Naive B cell (primary cell): ENCODE data around the gene ZNFX1. TPM values are rescaled to one million over a fixed set of nuclear protein-coding genes. Genes with fewer than 3 reads are reported as not detected.

Experiments used
- ATAC-seq, 2 donors: fragments of 150-1000 bp; cut with Tn5 transposase; 2 replicates each; pipeline ENCODE4 v1.10.0; 2021; ENCODE audit warnings: low read depth in 2 of 2, mild to moderate bottlenecking in 2 of 2, moderate library complexity in 2 of 2
- DNase-seq: peaks from one replicate; pipeline ENCODE4 v3.0.0; 2022
- H3K27ac Mint-ChIP-seq, 6 donors: one replicate each; pipeline ENCODE4 v1.8.0; 2020 to 2022; ENCODE audit warnings: mild to moderate bottlenecking in 6 of 6, mixed read lengths in 6 of 6, moderate library complexity in 5 of 6, inconsistent platforms in 2 of 6
- H3K27me3 Mint-ChIP-seq, 3 donors: one replicate each; pipeline ENCODE4 v1.8.0; 2021 to 2022; ENCODE audit warnings: mixed read lengths in 3 of 3, mild to moderate bottlenecking in 1 of 3
- H3K36me3 Mint-ChIP-seq, 2 donors: one replicate each; pipeline ENCODE4 v1.8.0; 2020 to 2022; ENCODE audit warnings: mixed read lengths in 2 of 2, inconsistent platforms in 1 of 2, mild to moderate bottlenecking in 1 of 2
- H3K4me1 Mint-ChIP-seq, 3 donors: one replicate each; pipeline ENCODE4 v1.8.0; 2020 to 2022; ENCODE audit warnings: mixed read lengths in 3 of 3, inconsistent platforms in 1 of 3, mild to moderate bottlenecking in 1 of 3, moderate library complexity in 1 of 3
- H3K4me3 Mint-ChIP-seq, 8 donors: one replicate each; pipeline ENCODE4 v1.8.0; 2020 to 2022; ENCODE audit warnings: mild to moderate bottlenecking in 8 of 8, mixed read lengths in 8 of 8, moderate library complexity in 8 of 8, inconsistent platforms in 2 of 8
- H3K9me3 Mint-ChIP-seq, 7 donors: one replicate each; pipeline ENCODE4 v1.8.0; 2020 to 2022; ENCODE audit warnings: mixed read lengths in 7 of 7, mild to moderate bottlenecking in 5 of 7, inconsistent platforms in 2 of 7, moderate library complexity in 1 of 7
- polyA plus RNA-seq, 6 donors: library from polyadenylated mRNA; unstranded; fragments of 300-500 nt; fragmentation: Illumina TruSeq; gene quantifications; one replicate each; pipeline ENCODE4 v1.2.3, GENCODE V29; 2021; ENCODE audit warnings: low read depth in 6 of 6

The ZNFX1 gene
- polyA plus RNA-seq, 6 donors from 2014 or later = 18.2 to 41.8 (median 22.7) TPM

DNA sequence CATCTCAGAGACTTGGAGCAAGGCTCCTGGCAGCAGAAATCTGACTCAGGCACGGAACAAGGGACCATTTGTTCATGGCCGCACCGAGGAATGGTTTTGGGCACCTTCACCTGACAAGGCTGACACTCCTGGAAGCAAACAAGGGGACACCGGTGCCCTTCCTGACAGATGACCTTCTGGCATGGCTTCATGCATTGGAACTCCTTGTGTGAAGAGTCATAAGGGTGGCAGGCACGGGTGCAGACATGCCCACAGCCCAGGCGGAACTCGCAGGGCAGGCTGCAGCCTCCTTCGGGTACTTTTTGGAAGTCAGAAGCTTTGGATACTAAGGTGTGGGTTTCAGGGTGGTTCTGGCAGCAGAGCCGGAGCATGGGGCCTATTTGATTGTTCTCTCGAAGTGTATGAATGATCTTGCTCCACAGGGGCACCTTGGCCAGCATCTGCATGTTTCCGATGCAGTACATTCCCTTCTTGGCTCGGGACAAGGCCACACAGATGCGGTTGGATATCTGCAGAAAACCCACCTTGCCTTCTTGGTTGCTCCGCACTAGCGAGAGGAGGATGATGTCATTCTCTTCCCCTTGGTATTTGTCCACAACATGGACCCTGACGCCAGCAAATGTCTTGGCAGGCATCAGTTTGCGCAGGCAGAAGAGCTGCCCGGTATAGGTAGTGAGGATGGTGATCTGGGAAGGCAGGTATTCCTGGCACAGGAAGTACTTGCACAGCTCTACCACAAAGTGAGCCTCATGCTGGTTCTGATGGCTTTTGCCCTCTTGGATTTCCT lies 28.8 kb downstream of the ZNFX1 start:
- Mint-ChIP-seq H3K36me3 (peaks cover 10 to 33% of the 10 kb centered on the region in 2 donors), H3K9me3 (peaks cover 0 to 2% (median 0%) of the 10 kb centered on the region in 7 donors), H3K4me3 (no peak overlapping the region), H3K27ac (peak overlapping the region in 3 of 6 donors; percentile 15 to 94 (median 29)), H3K27me3 (no peaks in the 10 kb centered on the region), H3K4me1 (peaks cover 4 to 10% (median 9%) of the 10 kb centered on the region in 3 donors)
- ATAC-seq = no peak
- DNase-seq = no peak

GRCh38 chr20:49248301-49248700 lies 29.6 kb downstream of the ZNFX1 start:
- H3K27me3 Mint-ChIP-seq = no peaks in the 10 kb centered on the region
- ATAC-seq (no peak), DNase-seq (no peak)
- no peak overlapping the region for H3K4me3 Mint-ChIP-seq
- H3K4me1 Mint-ChIP-seq = peaks cover 4 to 10% (median 9%) of the 10 kb centered on the region in 3 donors
- H3K27ac Mint-ChIP-seq = peak overlapping the region in 2 of 6 donors; percentile 66 to 68
- H3K9me3 Mint-ChIP-seq = peaks cover 0 to 2% (median 0%) of the 10 kb centered on the region in 7 donors
- peaks cover 9 to 31% of the 10 kb centered on the region in 2 donors for H3K36me3 Mint-ChIP-seq

GRCh38 chr20:49247792-49248191 lies 30.1 kb downstream of the ZNFX1 start:
- Mint-ChIP-seq H3K27ac (peak overlapping the region in 4 of 6 donors; percentile 15 to 79 (median 67)), H3K4me3 (no peak overlapping the region), H3K27me3 (no peaks in the 10 kb centered on the region), H3K9me3 (peaks cover 0 to 2% (median 0%) of the 10 kb centered on the region in 7 donors), H3K4me1 (peaks cover 4 to 10% (median 9%) of the 10 kb centered on the region in 3 donors), H3K36me3 (peaks cover 4 to 26% of the 10 kb centered on the region in 2 donors)
- ATAC-seq = no peak
- DNase-seq = no peak

DNA sequence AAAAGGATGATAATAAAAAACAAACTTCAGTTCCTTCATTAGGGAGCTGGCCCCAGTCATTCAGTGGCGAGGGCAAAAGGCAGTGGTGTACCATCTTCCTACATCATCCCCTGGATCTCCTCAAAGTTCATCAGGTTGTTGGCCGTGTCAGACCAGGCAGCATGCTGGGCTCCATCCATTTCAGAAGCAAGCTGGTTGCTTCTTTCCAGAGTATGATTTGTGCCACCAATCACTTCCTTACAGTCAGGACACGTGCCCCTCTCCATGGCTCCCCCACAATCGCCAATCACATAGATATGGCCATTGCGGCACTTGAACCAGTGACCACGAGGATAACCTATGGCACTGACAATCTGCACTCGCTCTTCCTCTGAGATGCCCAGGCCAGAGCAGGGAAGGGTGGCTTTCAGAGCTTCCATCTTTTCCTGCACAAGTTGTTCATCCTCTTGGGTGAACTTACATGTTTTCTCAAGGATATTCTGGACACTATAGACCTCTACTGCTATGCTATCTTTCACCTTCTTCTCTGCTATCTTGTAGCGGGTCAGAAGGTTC lies 30.6 kb downstream of the ZNFX1 start:
- Mint-ChIP-seq H3K36me3 (peaks cover 0 to 22% of the 10 kb centered on the region in 2 donors), H3K4me3 (no peak overlapping the region), H3K27ac (peak overlapping the region in 5 of 6 donors; percentile 28 to 79 (median 57)), H3K9me3 (peaks cover 0 to 2% (median 0%) of the 10 kb centered on the region in 7 donors), H3K27me3 (no peaks in the 10 kb centered on the region), H3K4me1 (peaks cover 4 to 10% (median 9%) of the 10 kb centered on the region in 3 donors)
- DNase-seq (no peak), ATAC-seq (no peak)

GRCh38 chr20:49245921-49246740 lies 31.7 kb downstream of the ZNFX1 start:
- Mint-ChIP-seq H3K4me1 (peaks cover 4 to 10% (median 9%) of the 10 kb centered on the region in 3 donors), H3K9me3 (peaks cover 0 to under 1% (median 0%) of the 10 kb centered on the region in 7 donors), H3K27ac (peak overlapping the region in 4 of 6 donors; percentile 43 to 87 (median 68)), H3K4me3 (peak overlapping the region in 1 of 8 donors; percentile 33), H3K27me3 (no peaks in the 10 kb centered on the region), H3K36me3 (peaks cover 0 to 18% of the 10 kb centered on the region in 2 donors)
- peak; percentile 71 to 77 for ATAC-seq
- DNase-seq = no peak

- Mint-ChIP-seq H3K36me3 (peaks cover 21 to 26% of the 10 kb centered on the region in 2 donors), H3K27me3 (no peaks in the 10 kb centered on the region), H3K4me1 (peaks cover 4 to 14% (median 5%) of the 10 kb centered on the region in 3 donors), H3K9me3 (no peaks in the 10 kb centered on the region), H3K27ac (no peak overlapping the region), H3K4me3 (peak overlapping the region in 1 of 8 donors; percentile 14)
- no peak for ATAC-seq
- DNase-seq = no peak
These were observed 40.3 kb downstream of the ZNFX1 start for GRCh38 chr20:49237531-49237930.

DNA sequence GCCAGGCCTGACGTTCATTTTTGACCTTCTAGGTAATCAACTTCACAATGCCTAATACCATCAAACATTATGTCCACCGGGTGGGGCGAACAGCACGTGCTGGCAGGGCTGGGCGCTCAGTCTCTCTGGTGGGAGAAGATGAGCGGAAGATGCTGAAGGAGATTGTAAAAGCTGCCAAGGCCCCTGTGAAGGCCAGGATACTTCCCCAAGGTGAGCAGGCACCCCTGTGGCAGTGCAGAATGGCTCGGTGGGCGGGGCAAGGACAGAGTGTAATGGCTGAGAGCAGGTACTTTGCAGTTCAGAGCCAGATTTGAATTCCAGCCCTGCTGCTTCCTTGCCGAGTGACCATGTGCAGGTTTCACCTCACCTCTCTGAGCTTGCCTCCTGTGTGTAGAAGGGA lies 41.6 kb downstream of the ZNFX1 start:
- H3K27me3 Mint-ChIP-seq = no peaks in the 10 kb centered on the region
- H3K4me3 Mint-ChIP-seq = no peak overlapping the region
- no peak for ATAC-seq
- H3K9me3 Mint-ChIP-seq = no peaks in the 10 kb centered on the region
- peaks cover 7 to 17% (median 8%) of the 10 kb centered on the region in 3 donors for H3K4me1 Mint-ChIP-seq
- H3K36me3 Mint-ChIP-seq = peaks cover 21 to 29% of the 10 kb centered on the region in 2 donors
- peak overlapping the region in 2 of 6 donors; percentile 74 to 78 for H3K27ac Mint-ChIP-seq
- DNase-seq = no peak

DNA sequence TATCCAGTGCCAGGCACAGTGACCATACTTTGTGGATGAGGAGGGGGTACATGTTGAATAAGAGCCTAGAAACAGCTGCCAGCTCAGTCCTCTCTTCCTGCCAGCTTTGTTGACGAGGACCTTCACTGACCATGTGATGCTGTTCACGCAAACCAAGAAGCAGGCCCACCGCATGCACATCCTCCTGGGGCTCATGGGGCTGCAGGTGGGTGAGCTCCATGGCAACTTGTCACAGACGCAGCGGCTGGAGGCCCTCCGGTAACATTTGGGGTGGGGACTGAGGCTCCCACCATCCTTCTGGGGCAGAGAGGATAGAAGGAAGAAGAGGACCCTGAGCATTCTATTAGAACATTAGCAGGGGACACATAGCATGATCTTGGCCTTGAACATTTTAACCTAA lies 43.0 kb downstream of the ZNFX1 start:
- peak overlapping the region in 1 of 8 donors; percentile 29 for H3K4me3 Mint-ChIP-seq
- ATAC-seq (no peak), DNase-seq (no peak)
- H3K9me3 Mint-ChIP-seq = no peaks in the 10 kb centered on the region
- peak overlapping the region in 2 of 6 donors; percentile 43 to 48 for H3K27ac Mint-ChIP-seq
- peaks cover 26 to 36% of the 10 kb centered on the region in 2 donors for H3K36me3 Mint-ChIP-seq
- H3K27me3 Mint-ChIP-seq = no peaks in the 10 kb centered on the region
- peaks cover 22 to 31% (median 22%) of the 10 kb centered on the region in 3 donors for H3K4me1 Mint-ChIP-seq

DNA sequence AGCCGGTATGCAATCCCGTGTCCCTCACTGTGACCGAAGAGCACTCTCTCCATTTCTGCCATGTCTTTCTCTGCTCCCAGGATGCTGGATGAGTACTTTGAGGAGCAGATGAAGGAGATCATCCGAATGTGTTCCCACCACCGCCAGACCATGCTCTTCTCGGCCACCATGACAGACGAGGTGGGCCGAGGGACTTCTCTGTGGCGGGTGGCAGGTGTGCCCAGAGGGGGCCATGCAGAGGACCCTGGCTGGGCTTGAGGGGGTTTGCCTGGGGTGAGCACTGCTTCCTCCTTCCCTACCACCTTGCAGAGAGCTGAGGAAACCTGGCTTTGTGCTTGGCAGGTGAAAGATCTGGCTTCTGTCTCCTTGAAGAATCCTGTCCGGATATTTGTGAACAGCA lies 44.6 kb downstream of the ZNFX1 start:
- H3K27me3 Mint-ChIP-seq = no peaks in the 10 kb centered on the region
- peaks cover 31 to 36% of the 10 kb centered on the region in 2 donors for H3K36me3 Mint-ChIP-seq
- H3K9me3 Mint-ChIP-seq = no peaks in the 10 kb centered on the region
- no peak for DNase-seq
- no peak for ATAC-seq
- no peak overlapping the region for H3K4me3 Mint-ChIP-seq
- H3K27ac Mint-ChIP-seq = peak overlapping the region in 1 of 6 donors; percentile 41
- peaks cover 22 to 31% (median 28%) of the 10 kb centered on the region in 3 donors for H3K4me1 Mint-ChIP-seq

GRCh38 chr20:49231471-49231870 lies 46.4 kb downstream of the ZNFX1 start:
- H3K9me3 Mint-ChIP-seq = no peaks in the 10 kb centered on the region
- ATAC-seq = no peak
- no peak for DNase-seq
- peaks cover 22 to 28% (median 27%) of the 10 kb centered on the region in 3 donors for H3K4me1 Mint-ChIP-seq
- no peak overlapping the region for H3K4me3 Mint-ChIP-seq
- H3K36me3 Mint-ChIP-seq = peaks cover 26 to 27% of the 10 kb centered on the region in 2 donors
- no peaks in the 10 kb centered on the region for H3K27me3 Mint-ChIP-seq
- H3K27ac Mint-ChIP-seq = peak overlapping the region in 5 of 6 donors; percentile 87 to 96 (median 93)

DNA sequence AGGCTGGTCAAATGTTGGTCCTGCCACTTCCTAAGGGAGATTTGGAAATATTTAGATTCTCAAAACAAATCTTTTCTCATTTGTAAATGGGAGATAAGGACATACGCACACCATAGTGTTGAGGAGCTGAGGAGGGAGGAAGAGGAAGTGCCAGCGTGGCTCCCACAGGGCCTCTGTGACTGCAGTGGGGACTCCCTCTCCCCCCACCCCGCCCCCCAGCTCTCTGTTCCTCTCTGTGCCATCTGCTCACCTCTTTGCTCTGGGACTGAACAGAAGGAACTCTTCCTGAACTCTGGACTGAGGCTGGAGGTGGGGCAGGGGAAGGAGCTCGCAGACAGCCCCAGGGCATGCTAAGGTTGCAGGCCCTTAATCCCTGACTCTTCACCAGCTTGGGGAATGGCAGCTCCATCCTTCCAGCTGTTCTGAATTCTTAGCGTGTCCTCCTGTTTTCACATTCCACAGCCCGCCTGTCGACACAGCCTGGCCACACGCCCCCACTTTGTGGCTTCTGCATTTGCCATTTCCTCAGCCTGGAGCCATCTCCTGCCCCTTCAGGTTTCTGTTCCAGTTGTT lies 47.2 kb downstream of the ZNFX1 start:
- Mint-ChIP-seq H3K9me3 (no peaks in the 10 kb centered on the region), H3K36me3 (peaks cover 28 to 34% of the 10 kb centered on the region in 2 donors), H3K4me1 (peaks cover 27 to 32% (median 28%) of the 10 kb centered on the region in 3 donors), H3K27me3 (no peaks in the 10 kb centered on the region), H3K27ac (peak overlapping the region; percentile 87 to 96 (median 91)), H3K4me3 (peak overlapping the region in 6 of 8 donors; percentile 34 to 85 (median 58))
- ATAC-seq (peak; percentile 97 to 98), DNase-seq (peak; percentile 42)

GRCh38 chr20:49230021-49230420 lies 47.8 kb downstream of the ZNFX1 start:
- Mint-ChIP-seq H3K9me3 (no peaks in the 10 kb centered on the region), H3K27me3 (no peaks in the 10 kb centered on the region), H3K4me3 (peak overlapping the region in 1 of 8 donors; percentile 49), H3K36me3 (peaks cover 29 to 38% of the 10 kb centered on the region in 2 donors), H3K27ac (peak overlapping the region; percentile 84 to 96 (median 89)), H3K4me1 (peaks cover 28 to 32% (median 32%) of the 10 kb centered on the region in 3 donors)
- ATAC-seq (no peak), DNase-seq (no peak)
